BJ (cell line): Measurements from ENCODE around the gene RIMBP2. TPM values are rescaled to one million over a fixed set of nuclear protein-coding genes. Genes with fewer than 3 reads are reported as not detected.

ENCODE experiments used
- CTCF ChIA-PET: fragments of 350-600 bp; formaldehyde crosslinking; extraction: SDS; loops from one replicate; lab custom pipeline; 2021; ENCODE audit warnings: antibody characterized with exemption, inconsistent platforms; lab: Yijun Ruan, JAX
- POLR2A ChIA-PET: fragments of 300-600 bp; sonication (Branson Sonifier 250); formaldehyde crosslinking; extraction: SDS; loops from one replicate; lab custom pipeline; 2021; ENCODE audit warnings: antibody characterized with exemption; lab: Charles Lee
- DNase-seq: peaks from one replicate; pipeline ENCODE4 v3.0.0-alpha.2; 2011; ENCODE audit warnings: low read depth
- H3K27me3 ChIP-seq: 2 replicates; pipeline ENCODE4 v1.6.0; 2011; ENCODE audit warnings: low read length; ENCODE audit not compliant: control insufficient read depth, insufficient read depth
- H3K36me3 ChIP-seq: 2 replicates; pipeline ENCODE4 v1.5.1; 2011; ENCODE audit warnings: low read length; ENCODE audit not compliant: control insufficient read depth, insufficient read depth
- H3K4me3 ChIP-seq: 2 replicates; pipeline ENCODE4 v1.5.1; 2011; ENCODE audit warnings: low read depth, mild to moderate bottlenecking, control low read depth, low read length
- CTCF ChIP-seq: IDR thresholded peaks from 2 replicates; pipeline ENCODE4 v1.5.1; 2011; ENCODE audit warnings: low read depth, mild to moderate bottlenecking, control low read depth, inconsistent platforms, low read length, moderate library complexity; ENCODE audit not compliant: insufficient read depth
- polyA plus RNA-seq: library from polyadenylated mRNA; depleted of rRNA; stranded (reverse); fragments of >200 nt; gene quantifications from 2 replicates; pipeline ENCODE4 v1.2.3, GENCODE V29; 2011

The RIMBP2 gene
- polyA plus RNA-seq, 1 experiment = 0.05 TPM

- ChIA-PET CTCF (no interaction called here), POLR2A (no interaction called here)
- no peaks in the 10 kb centered on the region for H3K36me3 ChIP-seq
- no peak overlapping the region for H3K4me3 ChIP-seq
- TF ChIP-seq CTCF = no peak
- no peak for DNase-seq
- H3K27me3 ChIP-seq = no peaks in the 10 kb centered on the region
Measured at GRCh38 chr12:130463275-130463658, 252.8 kb downstream of the RIMBP2 start.

GRCh38 chr12:130462558-130463274, 253.4 kb downstream of the RIMBP2 start:
- no peak for TF ChIP-seq CTCF
- Histone ChIP-seq H3K27me3 (no peaks in the 10 kb centered on the region), H3K36me3 (no peaks in the 10 kb centered on the region), H3K4me3 (no peak overlapping the region)
- ChIA-PET CTCF (no interaction called here), POLR2A (no interaction called here)
- DNase-seq = no peak

GRCh38 chr12:130461839-130462557, 254.1 kb downstream of the RIMBP2 start:
- Histone ChIP-seq H3K36me3 (no peaks in the 10 kb centered on the region), H3K27me3 (no peaks in the 10 kb centered on the region), H3K4me3 (no peak overlapping the region)
- CTCF ChIA-PET = no interaction called here
- DNase-seq = no peak
- TF ChIP-seq CTCF = no peak
- POLR2A ChIA-PET = no interaction called here

GRCh38 chr12:130461447-130461815, 254.7 kb downstream of the RIMBP2 start:
- Histone ChIP-seq H3K27me3 (no peaks in the 10 kb centered on the region), H3K4me3 (no peak overlapping the region), H3K36me3 (no peaks in the 10 kb centered on the region)
- TF ChIP-seq CTCF = no peak
- ChIA-PET POLR2A (no interaction called here), CTCF (no interaction called here)
- DNase-seq = no peak

GRCh38 chr12:130460611-130461446, 255.3 kb downstream of the RIMBP2 start:
- no peak for TF ChIP-seq CTCF
- ChIA-PET POLR2A (no interaction called here), CTCF (no interaction called here)
- DNase-seq = no peak
- no peaks in the 10 kb centered on the region for H3K27me3 ChIP-seq
- no peaks in the 10 kb centered on the region for H3K36me3 ChIP-seq
- H3K4me3 ChIP-seq = no peak overlapping the region
